ENCODE data around the gene HECW1. TPM values are rescaled to one million over a fixed set of nuclear protein-coding genes. Genes with fewer than 3 reads are reported as not detected.

The HECW1 gene
- total RNA-seq, 1 donor from 2014 or later, result not detected

DNA sequence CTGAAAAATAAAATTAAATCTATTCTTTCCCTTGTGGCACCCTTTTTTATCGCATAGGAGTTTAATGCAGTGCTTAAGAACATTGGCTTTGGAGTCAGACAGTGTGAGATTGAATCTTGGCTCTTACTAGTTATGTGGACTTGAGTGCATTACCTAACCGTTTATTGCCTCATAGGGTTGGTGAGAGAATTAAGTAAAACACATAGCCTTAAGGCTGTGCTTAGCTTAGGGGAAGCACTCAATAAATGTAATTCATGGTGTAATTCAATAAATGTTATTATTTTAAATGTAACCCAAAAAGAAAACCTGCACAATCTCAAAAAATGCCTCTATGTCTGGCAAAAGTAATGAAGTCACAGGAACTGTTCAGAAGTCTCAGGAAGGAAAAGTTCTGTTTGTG lies 473.1 kb downstream of the HECW1 start:
- no peak for DNase-seq (ENCODE audit: low read depth)
- peak overlapping the region; percentile 15 for H3K4me3 ChIP-seq (ENCODE audit: low read depth, low read length)

DNA sequence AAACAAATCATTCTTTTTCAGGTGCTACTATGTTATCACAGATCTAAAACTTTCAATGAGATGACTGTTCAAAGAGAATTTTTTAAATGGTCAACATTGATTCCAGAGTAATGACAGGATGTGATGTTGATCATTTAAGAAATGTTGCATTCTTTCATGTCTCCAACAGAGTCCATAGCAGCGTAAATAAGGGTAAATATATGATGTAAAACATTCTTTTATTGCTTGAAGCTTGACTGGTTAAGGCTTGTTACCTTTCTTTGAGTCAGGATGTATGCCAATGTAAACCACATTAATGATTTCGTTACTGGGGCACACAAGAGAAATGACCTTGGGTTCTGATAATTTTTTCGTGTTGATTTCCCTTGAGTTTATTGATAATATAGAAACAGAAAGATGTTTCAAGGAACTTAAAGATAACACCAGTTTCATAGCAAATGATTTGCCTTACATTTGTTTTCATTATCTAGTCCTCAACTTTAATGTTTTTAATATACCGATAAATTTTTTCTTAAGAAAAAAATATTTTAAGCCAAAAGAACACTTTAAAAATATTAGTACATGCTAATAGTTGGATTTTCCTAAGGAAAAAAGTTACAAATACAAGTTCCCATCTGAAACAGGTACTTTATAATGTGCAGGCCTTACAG lies 473.9 kb downstream of the HECW1 start:
- no peak overlapping the region for H3K4me3 ChIP-seq (ENCODE audit: low read depth, low read length)
- DNase-seq (ENCODE audit: low read depth), result no peak
- TF ChIP-seq, protein P1, sequence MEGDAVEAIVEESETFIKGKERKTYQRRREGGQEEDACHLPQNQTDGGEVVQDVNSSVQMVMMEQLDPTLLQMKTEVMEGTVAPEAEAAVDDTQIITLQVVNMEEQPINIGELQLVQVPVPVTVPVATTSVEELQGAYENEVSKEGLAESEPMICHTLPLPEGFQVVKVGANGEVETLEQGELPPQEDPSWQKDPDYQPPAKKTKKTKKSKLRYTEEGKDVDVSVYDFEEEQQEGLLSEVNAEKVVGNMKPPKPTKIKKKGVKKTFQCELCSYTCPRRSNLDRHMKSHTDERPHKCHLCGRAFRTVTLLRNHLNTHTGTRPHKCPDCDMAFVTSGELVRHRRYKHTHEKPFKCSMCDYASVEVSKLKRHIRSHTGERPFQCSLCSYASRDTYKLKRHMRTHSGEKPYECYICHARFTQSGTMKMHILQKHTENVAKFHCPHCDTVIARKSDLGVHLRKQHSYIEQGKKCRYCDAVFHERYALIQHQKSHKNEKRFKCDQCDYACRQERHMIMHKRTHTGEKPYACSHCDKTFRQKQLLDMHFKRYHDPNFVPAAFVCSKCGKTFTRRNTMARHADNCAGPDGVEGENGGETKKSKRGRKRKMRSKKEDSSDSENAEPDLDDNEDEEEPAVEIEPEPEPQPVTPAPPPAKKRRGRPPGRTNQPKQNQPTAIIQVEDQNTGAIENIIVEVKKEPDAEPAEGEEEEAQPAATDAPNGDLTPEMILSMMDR (conservative IDR thresholded peaks at IDR 0.05; ENCODE audit: low read depth, low read length), result no peak

More for the DNA sequence above, 473.1 kb downstream of the HECW1 start:
- TF ChIP-seq, protein P1 (conservative IDR thresholded peaks at IDR 0.05; ENCODE audit: low read depth, low read length), result no peak

DNA sequence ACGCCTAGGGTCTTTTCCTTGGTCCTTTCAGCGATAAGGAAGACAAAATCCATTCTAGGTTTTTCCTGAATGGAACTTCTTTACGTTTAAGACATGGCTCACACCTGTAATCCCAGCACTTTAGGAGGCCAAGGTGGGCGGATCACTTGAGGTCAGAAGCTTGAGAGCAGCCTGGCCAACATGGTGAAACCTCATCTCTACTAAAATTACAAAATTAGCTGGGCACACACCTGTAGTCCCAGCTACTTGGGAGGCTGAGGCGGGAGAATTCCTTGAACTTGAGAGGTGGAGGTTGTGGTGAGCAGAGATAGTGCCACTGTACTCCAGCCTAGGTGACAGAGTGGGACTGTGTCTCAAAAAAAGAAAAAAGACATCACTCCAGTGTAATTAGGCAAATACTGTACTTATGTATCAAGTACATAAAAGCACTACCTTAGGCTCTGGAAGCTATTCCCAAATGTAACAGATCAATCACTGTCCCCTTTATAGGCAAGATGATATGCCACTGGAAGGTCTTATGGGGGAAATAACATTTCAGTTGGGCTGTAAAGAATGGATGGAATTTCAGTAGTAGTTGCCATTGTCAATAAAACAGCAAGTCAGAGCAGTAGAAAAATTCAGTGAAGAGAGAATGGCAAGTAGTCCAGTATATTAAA lies 476.2 kb downstream of the HECW1 start:
- TF ChIP-seq, protein P1 (conservative IDR thresholded peaks at IDR 0.05; ENCODE audit: low read depth, low read length), result no peak
- no peak for DNase-seq (ENCODE audit: low read depth)
- no peak overlapping the region for H3K4me3 ChIP-seq (ENCODE audit: low read depth, low read length)

DNA sequence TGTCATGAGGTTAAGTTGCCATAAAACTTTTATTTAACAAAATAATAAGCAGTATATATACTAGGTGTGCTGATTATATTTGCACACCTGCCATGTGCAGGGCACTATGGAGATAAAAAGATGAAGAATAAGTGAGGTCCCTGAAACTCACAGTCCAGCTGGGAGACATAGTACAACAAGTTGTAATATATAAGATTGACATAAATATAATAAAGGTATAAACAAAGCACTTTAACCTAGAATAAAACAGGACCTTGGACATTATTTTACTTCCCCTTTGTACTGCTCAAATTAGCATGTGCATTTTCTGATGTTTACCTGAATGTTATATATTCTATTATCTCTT lies 476.7 kb downstream of the HECW1 start:
- TF ChIP-seq, protein P1 (conservative IDR thresholded peaks at IDR 0.05; ENCODE audit: low read depth, low read length), result no peak
- H3K4me3 ChIP-seq (ENCODE audit: low read depth, low read length), result no peak overlapping the region
- DNase-seq (ENCODE audit: low read depth), result no peak

DNA sequence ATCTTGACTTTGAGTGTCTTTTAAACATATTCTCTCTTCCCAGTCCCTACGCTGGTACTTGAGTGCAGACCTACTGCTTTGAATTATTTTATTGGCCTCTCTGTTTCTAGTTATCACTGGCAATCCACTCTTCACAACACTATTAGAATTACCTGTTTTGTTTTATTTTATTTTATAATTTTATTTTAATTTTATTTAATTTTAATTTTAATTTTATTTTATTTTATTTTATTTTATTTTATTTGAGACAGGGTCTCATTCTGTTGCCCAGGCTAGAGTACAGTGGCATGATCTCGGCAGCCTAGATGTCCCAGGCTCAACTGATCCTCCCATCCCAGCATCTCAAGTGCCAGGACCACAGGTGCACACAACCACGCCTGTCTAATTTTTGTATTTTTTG lies 477.3 kb downstream of the HECW1 start:
- TF ChIP-seq, protein P1 (conservative IDR thresholded peaks at IDR 0.05; ENCODE audit: low read depth, low read length), result no peak
- DNase-seq (ENCODE audit: low read depth), result no peak
- H3K4me3 ChIP-seq (ENCODE audit: low read depth, low read length), result no peak overlapping the region

DNA sequence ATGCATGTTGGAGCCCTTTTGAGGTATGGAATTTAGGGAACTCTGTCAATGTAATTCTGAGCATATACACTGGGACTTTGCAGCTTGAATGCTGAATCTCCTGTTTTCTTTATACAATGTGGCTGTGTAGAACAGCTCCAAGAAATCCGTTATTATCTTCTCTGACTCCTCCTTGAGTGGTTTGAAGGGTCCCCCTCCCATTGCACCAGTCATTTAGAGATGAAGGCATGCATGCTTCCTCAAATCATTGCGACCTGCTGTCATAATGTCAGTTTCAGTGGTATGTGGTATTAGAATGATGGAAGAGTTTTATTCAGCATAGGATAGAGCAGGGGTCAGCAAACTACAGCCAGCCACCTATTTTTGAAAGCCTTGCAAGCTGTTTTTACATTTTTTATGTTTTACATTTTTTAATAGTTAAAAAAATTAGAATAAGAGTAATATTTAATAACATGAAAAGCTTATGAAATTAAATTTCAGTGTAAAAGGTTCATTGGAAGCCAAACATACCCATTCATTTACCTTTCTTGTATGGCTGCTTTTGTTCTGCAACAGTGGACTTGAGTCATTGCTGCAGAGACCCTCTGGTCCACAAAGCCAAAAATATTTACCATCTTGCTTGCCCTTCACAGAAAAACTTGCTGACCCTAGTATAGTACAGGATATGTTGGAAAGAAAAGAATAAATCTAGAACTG lies 478.6 kb downstream of the HECW1 start:
- H3K4me3 ChIP-seq (ENCODE audit: low read depth, low read length), result no peak overlapping the region
- TF ChIP-seq, protein P1 (conservative IDR thresholded peaks at IDR 0.05; ENCODE audit: low read depth, low read length), result no peak
- DNase-seq (ENCODE audit: low read depth), result no peak

Data from epithelial cell of proximal tubule (primary cell).